ENCODE results near the gene PPP4R3A.
"Not testable (repeated sequence)": the region's sequence is repeated elsewhere in the genome, so short reads cannot be mapped to it uniquely, and the experiment has no call there.

PPP4R3A gene

DNA sequence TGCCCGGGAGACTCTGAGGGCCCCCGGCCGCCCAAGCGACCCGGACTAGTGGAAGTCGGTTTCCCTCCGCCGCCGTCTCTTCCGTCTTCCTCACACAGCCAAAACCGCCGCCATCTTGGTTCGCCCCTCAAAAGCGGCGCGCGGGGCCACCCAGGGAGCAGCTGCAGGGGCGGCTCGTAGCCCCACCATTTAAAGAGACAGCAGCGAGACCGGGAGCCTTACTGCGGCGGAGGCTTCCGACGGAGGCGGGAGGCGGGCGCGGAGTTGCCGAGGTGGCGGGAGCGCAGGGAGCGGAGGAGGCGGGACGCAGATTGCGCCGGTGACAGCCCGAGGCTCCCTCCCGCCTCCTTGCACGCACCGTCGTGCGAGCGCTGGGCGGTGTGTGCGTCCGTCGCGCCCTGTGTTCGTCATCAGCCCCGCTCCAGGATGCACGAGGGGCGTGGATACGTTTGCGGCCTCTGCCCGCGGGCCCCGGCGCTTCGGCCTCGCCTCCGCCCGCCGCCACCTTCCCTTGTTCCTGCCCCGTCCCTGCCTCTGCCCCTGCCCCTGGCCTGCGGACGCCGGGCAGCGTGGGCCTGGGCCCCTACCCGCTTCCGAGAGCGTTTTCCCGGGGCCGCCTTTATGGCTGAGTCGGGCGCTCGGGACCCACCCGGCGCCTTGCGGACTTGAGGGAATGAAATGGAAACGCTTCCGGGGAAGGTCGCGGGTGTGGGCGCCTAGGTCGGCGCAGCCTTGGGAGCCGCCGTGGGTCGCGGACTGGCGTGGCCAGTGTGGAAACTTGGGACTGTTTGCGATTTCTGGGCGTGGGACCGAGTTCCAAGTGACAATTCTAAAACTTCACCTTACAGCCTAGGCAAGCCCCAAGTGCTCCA, at the start of gene PPP4R3A:
Gene PPP4R3A (minus strand): TSS at position 140 of the 872 bp plus-strand sequence. CDS start 663 bp downstream, outside the sequence.
- peak; percentile 93 for DNase-seq

DNA sequence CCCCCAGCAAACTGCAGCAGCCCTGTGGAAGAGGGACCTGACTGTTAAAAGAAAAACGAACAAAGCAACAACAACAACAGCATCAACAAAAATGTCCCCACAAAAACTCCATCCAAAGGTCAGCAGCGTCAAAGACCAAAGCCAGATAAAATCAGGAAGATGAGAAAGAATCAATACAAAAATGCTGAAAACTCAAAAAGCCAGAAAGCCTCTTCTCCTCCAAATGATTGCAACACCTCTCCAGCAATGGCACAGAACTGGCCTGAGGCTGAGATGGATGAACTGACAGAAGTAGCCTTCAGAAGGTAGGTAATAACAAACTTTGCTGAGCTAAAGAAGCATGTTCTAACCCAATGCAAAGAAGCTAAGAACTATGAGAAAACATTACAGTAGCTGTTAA, 45.4 kb upstream of the PPP4R3A start:
- no peak for DNase-seq

DNA sequence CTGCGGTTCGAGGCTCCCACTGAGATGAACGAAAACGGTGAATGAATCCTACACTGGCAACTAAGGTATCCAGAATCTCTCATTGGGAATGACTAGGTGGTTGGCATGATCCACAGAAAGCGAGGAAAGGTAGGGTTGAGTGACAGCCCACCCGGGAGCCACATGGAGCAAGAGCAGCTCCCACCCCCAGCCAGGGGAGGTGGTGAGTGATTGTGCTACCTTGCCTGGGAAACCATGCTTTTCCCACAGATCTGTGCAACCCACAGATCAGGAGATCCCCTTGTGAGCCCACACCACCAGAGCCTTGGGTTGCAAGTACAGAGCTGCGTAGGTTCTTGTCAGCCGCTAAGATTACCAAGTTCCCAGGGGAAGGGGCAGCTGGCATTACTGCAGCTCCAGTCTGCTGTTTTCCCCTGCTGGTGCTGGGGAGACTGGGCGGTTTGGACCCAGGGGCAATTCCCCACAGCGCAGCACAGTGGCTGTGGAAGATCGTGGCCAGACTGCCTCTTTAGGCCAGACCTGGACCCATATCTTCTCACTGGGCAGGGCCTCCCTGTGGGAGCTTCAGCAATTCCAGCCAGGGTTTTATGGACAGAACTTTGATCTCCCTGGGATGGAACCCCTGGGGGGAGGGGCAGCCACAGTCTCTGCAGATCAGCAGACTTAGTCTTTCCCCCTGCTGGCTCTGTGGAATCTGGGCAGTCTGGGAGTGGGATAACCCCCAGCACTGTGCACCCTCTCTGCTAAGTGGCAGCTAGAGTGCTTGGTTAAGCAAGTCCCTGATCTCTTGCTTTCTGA, 44.6 kb upstream of the PPP4R3A start:
- no peak for DNase-seq

DNA sequence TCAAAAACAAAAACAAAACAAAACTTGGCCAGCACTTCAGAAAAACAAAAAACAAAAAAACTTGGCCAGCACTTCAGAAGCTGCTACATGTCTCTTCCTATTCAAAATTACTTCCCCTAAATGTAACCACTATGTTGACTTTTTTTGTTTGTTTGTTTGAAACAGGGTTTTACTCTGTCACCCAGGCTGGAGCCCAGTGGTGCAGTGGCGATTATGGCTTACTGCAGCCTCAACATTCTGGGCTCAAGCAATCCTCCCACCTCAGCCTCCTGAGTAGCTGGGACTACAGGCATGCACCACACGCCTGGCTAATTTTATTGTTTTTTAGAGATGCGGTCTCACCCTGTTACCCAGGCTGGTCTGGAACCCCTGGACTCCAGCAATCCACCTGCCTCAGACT, 38.0 kb upstream of the PPP4R3A start:
- DNase-seq = no peak

DNA sequence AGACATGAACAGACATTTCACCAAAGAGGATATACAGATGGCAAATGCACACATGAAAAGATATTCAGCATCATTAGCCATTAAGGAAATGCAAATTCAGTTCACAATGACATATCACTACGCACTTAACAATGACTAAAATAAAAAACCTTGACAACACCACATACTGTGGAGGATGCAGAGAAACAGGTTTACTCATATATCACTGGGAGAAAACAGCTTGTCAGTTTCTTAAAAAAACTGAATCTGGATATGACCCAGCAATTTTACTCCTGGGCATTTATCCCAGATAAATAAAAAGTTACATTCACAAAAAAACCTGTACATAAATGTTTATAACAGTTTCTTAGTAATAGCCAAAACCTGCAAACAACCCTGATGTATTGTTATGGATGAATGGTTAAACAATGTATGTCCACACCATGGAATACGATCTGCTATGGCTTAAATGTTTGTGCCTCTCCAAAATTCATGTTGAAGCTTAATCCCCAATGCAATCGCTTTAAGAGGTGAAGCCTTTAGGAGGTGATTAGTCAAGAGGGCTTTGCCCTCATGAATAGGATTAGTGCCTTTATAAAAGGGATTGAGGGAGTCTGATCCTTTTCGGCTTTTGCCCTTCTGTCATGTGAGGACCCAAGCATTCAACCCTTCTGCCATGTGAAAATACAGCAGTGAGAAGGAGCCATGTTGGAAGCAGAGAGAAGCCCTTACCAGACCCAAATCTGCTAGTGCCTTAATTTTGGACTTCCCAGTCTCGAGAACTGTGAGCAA, 36.0 kb upstream of the PPP4R3A start:
- DNase-seq = no peak

DNA sequence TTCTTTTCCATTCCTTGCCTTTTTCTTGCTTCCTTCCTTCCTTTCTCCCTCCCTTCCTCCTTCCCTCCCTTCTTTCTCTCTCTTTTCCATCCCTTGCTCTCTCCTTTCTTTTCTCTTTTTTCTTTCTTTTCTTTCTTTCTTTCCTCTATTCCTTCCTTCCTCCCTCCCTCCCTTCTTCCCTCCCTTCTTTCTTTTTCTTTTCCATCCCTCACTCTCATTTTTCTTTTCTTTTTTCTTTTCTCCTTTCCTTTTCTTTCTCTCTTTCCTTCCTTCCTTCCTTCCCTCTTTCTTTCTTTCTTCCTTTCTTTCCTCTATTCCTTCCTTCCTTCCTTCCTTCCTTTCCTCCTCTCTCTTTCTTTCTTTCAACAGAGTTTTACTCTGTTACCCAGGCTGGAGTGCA, 35.1 kb upstream of the PPP4R3A start:
- no peak for DNase-seq

DNA sequence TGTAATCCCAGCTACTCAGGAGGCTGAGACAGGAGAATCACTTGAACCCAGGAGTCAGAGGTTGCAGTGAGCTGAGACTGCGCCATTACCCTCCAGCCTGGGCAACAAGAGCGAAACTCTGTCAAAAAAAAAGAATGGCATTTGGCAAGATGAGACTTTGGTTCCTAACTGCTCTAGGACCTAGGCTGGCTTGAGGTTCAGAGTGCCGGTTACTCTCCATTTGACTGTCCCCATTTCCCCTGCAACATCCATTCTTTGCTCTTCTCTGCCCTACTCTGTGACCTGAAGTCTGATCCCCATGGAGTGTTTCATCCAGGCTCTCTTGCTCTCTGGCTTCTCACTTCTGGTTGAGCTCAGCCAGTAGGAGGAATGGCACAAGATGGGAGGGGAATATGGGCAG, 26.2 kb upstream of the PPP4R3A start:
- DNase-seq = no peak

DNA sequence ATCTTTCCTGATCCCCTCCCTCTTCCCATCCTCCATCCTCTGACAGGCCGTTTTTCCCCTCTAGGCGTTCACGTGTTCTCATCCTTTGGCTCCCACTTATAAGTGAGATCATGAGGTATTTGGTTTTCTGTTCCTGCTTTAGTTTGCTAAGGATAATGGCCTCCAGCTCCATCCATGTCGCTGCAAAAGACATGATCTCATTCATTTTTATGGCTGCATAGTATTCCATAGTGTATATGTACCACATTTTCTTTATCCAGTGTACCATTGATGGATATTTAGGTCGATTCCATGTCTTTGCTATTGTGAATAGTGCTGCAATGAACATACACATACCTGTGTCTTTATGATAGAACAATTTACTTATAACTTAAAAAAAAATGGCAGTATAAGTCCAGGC, 23.9 kb upstream of the PPP4R3A start:
- not testable (repeated sequence) for DNase-seq

DNA sequence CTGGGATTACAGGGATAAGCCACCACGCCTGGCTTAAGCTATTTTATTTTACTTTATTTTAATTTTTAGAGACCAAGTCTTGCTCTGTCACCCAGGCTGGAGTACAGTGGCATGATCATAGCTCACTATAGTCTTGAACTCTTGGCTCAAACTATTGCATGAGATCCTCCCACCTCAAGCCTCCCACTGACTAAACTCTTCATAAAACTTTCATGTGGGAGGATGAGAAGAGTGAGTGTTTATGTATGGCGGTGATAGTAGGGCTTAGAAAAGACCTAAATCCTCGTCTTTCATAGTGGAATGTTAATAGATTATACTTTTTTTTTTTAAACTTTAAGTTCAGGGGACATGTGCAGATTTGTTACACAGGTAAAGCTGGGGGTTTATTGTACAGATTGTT, 23.5 kb upstream of the PPP4R3A start:
- no peak for DNase-seq

DNA sequence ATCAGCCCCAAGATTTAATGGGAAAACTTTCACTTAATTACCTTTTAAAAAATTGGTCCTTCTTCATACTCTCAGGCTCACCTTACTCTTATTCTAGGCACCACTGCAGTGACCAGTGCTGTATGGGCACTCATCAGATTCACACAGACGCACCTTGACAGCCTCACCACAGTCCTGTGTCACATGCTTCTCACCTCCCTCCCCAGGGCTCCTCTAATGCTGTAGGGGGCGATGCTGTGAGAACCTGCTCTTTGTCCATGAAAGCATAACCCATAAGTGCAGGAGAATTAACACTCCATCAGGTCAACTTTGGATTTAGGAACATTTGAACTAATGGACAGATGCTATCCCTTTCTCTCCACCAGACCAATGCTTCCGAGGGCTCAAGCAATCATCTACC, 13.9 kb upstream of the PPP4R3A start:
- DNase-seq = no peak

DNA sequence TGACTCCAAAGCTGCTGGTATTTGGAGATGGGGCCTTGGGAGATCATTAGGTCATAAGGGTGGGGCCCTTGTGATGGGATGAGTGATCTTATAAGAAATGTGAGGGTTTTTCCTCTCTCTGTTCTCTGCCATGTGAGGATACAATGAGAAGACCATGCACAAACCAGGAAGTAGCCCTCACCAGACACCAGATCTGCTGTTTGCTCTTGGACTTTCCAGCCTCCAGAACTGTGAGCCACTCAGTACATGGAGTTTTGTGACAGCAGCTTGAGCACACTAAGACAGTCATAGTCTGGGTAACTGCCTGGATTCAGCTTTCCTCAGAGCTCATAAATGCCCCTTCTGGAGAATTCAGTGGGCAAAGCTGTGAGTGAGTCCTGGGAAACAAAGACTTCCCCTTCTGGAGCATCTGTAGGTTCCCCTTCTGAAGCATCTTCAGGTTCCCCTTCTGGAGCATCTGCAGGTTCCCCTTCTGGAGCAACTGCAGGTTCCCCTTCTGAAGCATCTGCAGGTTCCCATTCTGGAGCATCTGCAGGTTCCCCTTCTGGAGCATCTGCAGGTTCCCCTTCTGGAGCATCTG, 11.0 kb upstream of the PPP4R3A start:
- no peak for DNase-seq

DNA sequence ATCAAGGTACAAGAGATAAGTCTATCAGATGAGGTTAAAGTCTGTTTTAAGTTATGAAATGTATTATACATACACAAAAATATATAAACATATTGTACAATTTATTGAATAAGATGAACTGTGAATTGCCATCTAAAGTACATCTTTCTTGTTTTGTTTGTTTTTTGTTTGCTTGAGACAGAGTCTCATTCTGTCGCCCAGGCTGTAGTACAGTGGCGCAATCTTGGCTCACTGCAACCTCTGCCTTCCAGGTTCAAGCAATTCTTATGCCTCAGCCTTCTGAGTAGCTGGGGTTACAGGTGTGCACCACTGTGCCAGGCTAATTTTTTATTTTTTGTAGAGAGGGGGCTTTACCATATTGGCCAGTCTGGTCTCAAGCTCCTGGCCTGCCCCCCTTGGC, 10.0 kb upstream of the PPP4R3A start:
- DNase-seq = no peak

DNA sequence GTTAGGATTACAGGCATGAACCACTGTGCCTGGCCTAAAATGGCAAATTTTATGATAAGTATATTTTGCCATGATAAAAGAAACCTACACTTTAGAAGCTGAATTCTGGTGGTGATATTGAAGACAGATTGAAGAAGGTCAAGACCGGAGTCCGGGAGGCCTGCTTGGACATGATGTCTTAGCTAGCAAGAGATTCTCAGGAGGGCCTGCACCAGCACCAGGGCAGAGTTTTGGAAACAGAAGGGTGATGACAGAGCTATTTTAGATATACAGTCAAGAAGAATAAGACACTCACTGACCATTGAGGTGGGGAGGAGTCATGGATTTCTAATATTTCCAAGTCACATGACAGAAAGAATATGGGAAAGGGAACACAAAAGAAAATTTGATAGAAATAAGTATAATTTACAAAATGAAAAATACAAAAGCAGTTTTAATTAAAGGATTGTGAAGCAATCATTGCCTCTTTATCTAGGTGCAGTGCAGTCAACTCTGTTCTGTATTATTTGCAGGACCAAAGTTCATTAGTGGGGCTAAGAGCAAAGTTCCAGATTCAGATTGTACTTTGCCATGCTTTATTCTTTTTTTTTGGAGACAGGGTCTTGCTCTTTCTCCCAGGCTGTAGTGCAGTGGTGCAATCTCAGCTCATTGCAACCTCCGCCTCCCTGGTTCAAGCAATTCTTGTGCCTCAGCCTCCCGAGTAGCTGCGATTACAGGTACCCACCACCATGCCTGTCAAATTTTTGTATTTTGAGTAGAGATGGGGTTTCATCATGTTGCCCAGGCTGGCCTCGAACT, 9.3 kb upstream of the PPP4R3A start:
- DNase-seq = no peak

DNA sequence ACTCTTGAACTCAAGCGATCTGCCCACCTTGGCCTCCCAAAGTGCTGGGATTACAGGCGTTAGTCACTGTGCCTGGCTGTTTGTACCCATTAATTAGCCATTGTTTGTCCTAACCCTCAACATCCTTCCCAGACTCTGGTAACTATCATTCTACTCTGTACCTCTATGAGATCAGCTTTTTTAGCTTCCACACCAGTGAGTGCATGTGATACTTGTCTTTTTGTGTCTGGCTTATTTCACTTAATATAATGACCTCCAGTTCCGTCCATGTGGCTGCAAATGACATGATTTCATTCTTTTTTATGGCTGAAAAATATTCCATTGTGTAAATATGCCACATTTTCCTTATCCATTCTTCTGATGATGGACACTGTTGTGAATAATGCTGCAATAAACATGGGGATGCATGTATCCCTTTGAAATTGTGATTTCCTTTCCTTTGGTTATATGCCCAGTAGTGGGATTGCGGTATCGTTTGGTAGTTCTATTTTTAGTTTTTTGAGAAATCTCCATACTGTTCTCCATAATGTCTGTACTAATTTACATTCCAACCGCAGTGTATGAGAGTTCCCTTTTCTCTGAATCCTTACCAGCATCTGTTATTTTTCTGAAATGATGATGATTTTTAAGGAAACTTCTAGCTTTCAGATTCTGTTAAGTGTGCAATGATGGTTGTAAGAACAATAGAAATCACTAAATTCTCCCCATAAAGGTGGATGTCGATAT, 6.7 kb upstream of the PPP4R3A start:
- DNase-seq = no peak

DNA sequence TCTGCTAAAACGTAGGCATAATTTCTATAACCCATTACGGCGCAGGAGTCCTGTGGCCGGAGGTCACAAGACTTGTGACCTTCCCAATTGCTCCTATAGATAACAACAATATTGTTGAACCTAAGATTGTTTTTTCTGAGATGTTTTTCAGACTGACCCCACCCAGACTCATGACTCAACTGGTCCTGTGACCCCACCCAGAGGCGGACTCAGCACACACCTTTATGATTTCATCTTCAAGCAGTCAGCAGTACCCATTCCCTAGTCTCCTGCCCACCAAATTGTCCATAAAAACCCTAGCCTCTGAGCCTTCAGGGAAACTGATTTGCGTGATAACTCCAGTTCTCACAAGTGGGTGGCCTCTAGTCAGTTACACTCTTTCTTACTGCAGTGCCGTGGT, 5.9 kb upstream of the PPP4R3A start:
- DNase-seq = no peak

DNA sequence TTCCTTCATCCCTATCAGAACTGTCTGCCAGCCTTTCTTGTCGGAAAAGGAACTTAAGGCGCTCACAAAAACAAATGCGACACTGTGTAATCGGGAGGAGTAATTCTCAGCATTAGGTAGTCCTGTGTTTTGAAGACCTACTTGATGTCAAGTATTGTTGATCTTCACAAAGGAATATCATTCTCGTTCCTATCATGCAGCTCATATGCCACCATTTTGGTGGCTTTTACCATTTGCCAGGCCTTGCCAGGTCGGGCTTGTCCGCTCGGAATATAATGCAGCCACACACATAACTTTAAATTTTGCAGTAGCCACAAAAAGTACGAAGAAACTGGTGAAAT, 903 bp upstream of the PPP4R3A start:
- DNase-seq = no peak

DNA sequence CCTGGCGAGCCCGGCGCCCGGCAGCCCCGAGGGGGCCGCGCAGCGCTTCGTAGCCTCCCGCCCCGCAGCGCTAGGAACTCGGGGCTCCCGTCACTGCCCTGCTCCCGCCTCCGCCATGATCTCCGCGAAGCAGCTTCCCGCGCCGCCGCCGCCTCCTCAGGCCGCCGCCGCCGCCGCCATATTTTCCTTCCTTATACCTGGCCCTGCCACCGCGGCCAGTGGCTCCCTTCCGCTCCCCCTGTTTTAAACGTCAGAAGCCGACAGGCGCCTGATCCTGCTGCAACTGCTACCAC, 286 bp downstream of the PPP4R3A start:
- DNase-seq = no peak

DNA sequence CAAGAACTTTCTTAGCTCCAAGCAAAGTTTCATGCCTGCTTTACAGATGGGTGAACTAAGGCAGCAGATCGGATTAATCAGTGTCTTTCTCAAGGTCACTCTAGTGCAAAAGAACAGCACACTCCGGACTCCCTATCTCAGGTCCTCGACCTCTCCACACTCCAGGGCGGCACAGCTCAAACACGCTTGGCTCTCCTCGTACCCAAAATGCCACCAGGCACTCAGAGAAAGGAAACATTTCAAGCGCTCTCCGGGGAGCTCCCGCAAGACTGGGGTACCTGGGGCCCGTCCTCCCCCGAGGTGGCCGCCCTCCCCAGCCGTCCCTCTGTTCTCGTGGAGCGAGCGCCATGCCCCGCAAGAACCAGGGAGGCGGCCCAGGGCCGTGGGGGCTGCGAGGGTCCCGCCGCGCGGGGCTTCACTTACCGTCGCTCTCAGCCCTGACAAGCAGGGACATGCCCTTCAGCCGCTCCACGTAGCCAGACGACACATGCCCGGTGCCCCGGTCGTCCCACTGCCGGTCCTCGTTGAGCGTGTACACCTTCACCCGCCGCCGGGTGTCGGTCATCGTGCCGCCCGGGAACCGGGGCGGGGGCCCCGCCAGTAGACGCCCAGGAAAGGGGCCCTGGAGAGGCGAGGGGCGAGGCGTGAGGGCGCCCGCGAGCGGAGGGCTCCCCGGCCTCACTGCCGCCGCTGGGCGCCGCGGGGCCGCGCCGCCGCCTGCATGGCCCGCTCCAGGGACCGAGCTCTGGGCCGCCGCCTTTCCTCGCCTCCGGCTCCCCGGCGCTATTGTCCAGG, 830 bp downstream of the PPP4R3A start:
- DNase-seq = peak; percentile 44

DNA sequence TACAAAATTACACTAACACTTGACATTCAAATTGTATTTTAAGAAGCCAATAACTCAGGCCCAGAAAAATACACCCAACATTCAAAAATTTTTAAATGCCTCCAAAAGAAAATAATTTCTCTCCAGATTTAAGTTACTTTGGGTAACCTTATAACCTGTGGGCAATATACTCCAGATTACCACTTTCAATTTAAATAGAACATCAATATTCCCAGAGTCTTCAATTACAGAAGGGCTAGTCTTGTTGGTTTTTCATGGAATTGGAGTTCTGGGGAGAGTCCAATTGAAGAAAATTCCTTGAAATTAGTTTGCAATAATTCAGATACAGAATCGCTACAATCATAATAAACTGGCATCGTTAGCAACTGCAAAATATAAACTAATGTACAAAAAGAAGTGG, 2.0 kb downstream of the PPP4R3A start:
- DNase-seq = no peak

DNA sequence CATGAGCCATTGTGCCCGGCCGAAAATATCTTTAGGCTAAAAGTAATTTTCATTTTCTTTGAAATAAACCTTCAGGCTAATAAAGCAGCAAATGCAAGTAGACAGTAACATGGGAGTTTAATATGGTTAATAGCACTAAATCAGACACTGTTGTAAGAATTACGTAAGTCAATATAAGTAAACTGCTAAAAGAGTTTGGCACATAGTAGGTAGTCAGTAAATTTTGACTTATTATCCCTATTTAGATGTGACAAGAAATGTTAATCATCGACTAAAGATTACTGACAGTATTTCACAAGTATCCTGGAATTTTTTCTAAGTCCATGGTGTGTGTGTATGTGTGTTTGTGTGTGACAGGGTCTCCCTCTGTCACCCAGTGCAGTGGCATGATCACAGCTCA, 3.9 kb downstream of the PPP4R3A start:
- no peak for DNase-seq

DNA sequence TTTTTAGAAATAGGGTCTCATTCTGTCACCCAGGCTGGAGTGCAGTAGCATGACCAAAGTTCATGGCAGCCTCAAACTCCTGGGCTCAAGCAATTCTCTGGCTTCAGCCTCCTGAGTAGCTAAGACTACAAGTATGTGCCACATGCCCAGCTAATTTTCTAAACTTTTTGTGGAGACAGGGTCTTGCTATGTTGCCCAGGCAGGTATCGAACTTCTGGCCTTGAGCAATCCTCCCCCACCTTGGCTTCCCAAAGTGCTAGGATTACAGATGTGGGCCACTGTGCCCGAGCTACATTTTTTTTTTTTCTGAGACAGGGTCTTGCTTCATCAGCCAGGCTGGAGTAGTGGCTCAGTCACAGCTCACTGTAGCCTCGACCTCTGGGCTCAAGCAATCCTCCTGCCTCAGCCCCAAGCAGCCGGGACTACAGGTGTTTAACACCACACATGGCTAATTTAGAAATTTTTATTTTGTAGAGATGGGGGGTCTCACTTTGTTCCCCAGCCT, 7.1 kb downstream of the PPP4R3A start:
- no peak for DNase-seq

All from RPMI8226 (cell line).